Measurements from ENCODE around the gene PLEKHA6. TPM values are rescaled to one million over a fixed set of nuclear protein-coding genes. Genes with fewer than 3 reads are reported as not detected.
A peak's percentile ranks its signal among the peaks of the same experiment; 100 is the strongest.

PLEKHA6 gene
- total and polyA plus RNA-seq, 2 of the 4 experiments (the other 2 are of a cell fraction): 8.2 to 19.9 TPM

DNA sequence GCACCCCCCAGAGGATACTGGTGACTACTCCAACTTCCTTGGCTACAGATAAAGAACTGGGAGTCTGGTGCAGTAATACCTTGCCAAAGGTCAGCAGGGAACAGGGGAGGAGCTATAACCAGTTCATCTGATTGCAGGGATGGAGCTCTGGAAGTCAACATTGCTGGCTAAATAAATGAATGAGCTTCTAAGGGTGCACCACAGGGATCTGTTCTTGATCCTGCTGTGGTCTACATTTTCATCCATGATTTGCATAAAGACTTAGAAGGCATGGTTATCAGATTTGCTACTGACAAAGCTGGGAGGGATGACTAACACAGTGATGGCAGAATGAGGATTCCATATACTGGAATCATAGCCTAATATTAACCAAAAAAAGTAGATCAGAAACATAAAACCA lies 18.3 kb downstream of the PLEKHA6 start:
- no peak overlapping the region for H3K9ac ChIP-seq (ENCODE audit: low read depth, low read length)
- peak overlapping the region; percentile 30; the same call in 1 of the 2 replicates for H3K27ac ChIP-seq (ENCODE audit: insufficient read depth, low read length)
- H2BK20ac ChIP-seq (ENCODE audit: low read depth, low read length): no peak overlapping the region
- dilution Hi-C loops (cut with HindIII; ENCODE audit: low sequenced_read_pairs, unreplicated experiment): no loop called here
- no peak overlapping the region for H3K56ac ChIP-seq (ENCODE audit: extremely low read depth, insufficient read depth, low read length)
- H2BK120ac ChIP-seq (ENCODE audit: low read depth, low read length): peak overlapping the region; percentile 68; the same call in 1 of the 2 replicates
- TF ChIP-seq FOS (IDR thresholded peaks at IDR 0.05; ENCODE audit: low read depth, low read length): peak; percentile 45; the same call in 1 of the 2 replicates
- no peak for TF ChIP-seq NFE2L2 (IDR thresholded peaks at IDR 0.05; ENCODE audit: low read depth, low read length)
- H3K27me3 ChIP-seq (ENCODE audit: control insufficient read depth, insufficient read depth, low read length): no peaks in the 10 kb centered on the region
- no peak overlapping the region for H4K8ac ChIP-seq (ENCODE audit: low read depth in 2 of 2, low read length in 2 of 2)
- H2BK5ac ChIP-seq (ENCODE audit: low read depth, low read length, poor library complexity, severe bottlenecking): no peak overlapping the region
- BruUV-seq (replicated peaks): no TSS peak
- H3K79me1 ChIP-seq (ENCODE audit: low read depth in 1 of 2, low read length in 2 of 2): no peaks in the 10 kb centered on the region
- H3K4ac ChIP-seq (ENCODE audit: low read depth, low read length): peak overlapping the region; percentile 37
- ATAC-seq (ENCODE audit: low read depth): peak; percentile 83
- H2AK5ac ChIP-seq (ENCODE audit: low read depth, low read length): peak overlapping the region; percentile 7; the same call in 1 of the 2 replicates
- peak; percentile 90 for DNase-seq
- H3K9me1 ChIP-seq (ENCODE audit: insufficient read depth, low read length): peaks cover 14% of the 10 kb centered on the region; the same call in 1 of the 2 replicates
- peak overlapping the region; percentile 15; the same call in 1 of the 3 replicates for H2BK15ac ChIP-seq (ENCODE audit: low read depth, low read length)
- peak overlapping the region; percentile 77 for H2AK9ac ChIP-seq (replicated peaks; ENCODE audit: low read depth, low read length, poor library complexity)
- H3K9me3 ChIP-seq (ENCODE audit: control insufficient read depth, insufficient read depth, low read length): no peaks in the 10 kb centered on the region
- no peak overlapping the region for H2AFZ ChIP-seq (replicated peaks; ENCODE audit: low read length, poor library complexity)
- H4K5ac ChIP-seq (ENCODE audit: low read depth, low read length): no peak overlapping the region
- 0 out of 2 replicates have a peak overlapping the region, but pooled peaks have one; percentile 8 for H4K91ac ChIP-seq (ENCODE audit: insufficient read depth, low read depth, low read length)
- intact Hi-C loops (cut with micrococcal nuclease): no loop called here
- H3K18ac ChIP-seq (ENCODE audit: low read depth, low read length): peak overlapping the region; percentile 30; the same call in 1 of the 2 replicates
- H3K14ac ChIP-seq (replicated peaks; ENCODE audit: low read depth, low read length): 0 out of 2 replicates have a peak overlapping the region, but pooled peaks have one; percentile 26
- ChIA-PET CTCF (interaction anchor here (1.4 to 1.7 kb wide), 2 partner anchors 16 to 18 kb away, joined by 5 read pairs; partner anchors contain the start of gene PLEKHA6), POLR2A (ENCODE audit: unreplicated experiment) (no interaction called here)
- no peak overlapping the region for H3K4me3 ChIP-seq (ENCODE audit: insufficient read depth, low read depth, low read length)
- in situ Hi-C loops (cut with MboI; ENCODE audit: low sequenced_read_pairs): no loop called here
- peaks cover 40% of the 10 kb centered on the region for H3K4me1 ChIP-seq (ENCODE audit: control insufficient read depth, insufficient read depth, low read length)
- no peak overlapping the region for H3K4me2 ChIP-seq (ENCODE audit: low read depth, low read length)
- H3K23ac ChIP-seq (ENCODE audit: low read depth, low read length): no peak overlapping the region
- no peaks in the 10 kb centered on the region for H4K20me1 ChIP-seq (ENCODE audit: insufficient read depth, low read length)
- H3K36me3 ChIP-seq (ENCODE audit: control insufficient read depth, insufficient read depth, low read length): no peaks in the 10 kb centered on the region

Data from IMR-90 (cell line).